Gastroesophageal sphincter (tissue), 4 donors: ENCODE results near the gene SLC35F1. TPM values are rescaled to one million over a fixed set of nuclear protein-coding genes. Genes with fewer than 3 reads are reported as not detected.

Experiments
- ATAC-seq: fragments of 150-250 bp; one replicate; pipeline ENCODE4 v1.9.1; 2016; ENCODE audit warnings: mild to moderate bottlenecking, moderate library complexity
- H3K27ac ChIP-seq, 4 donors: fragments of 200-600 bp; sonication (generic) in 3 of 4; 1 replicate in 3 of 4; 2 replicates in 1 of 4; pipeline ENCODE4 v1.5.1; 2016 to 2019
- H3K27me3 ChIP-seq: fragments of 200-600 bp; sonication (generic); one replicate; pipeline ENCODE4 v1.5.1; 2019
- H3K36me3 ChIP-seq, 2 donors: fragments of 200-600 bp; sonication (generic); one replicate each; pipeline ENCODE4 v1.5.1; 2019; ENCODE audit warnings: control low read depth in 1 of 2
- H3K4me1 ChIP-seq, 3 donors: fragments of 200-600 bp; sonication (generic); 1 replicate in 2 of 3; 2 replicates in 1 of 3; pipeline ENCODE4 v1.5.1; 2016 to 2019; ENCODE audit warnings: control low read depth in 2 of 3
- H3K4me3 ChIP-seq, 2 donors: fragments of 200-600 bp; sonication (generic); one replicate each; pipeline ENCODE4 v1.5.1; 2019; ENCODE audit warnings: mild to moderate bottlenecking in 1 of 2, moderate library complexity in 1 of 2
- H3K9me3 ChIP-seq, 3 donors: fragments of 200-600 bp; sonication (generic); one replicate each; pipeline ENCODE4 v1.5.1; 2017 to 2019; ENCODE audit warnings: control low read depth in 2 of 3
- CTCF ChIP-seq, 4 experiments: fragments of 200-600 bp in 2 of 4; fragments of 450-650 bp in 2 of 4; sonication (generic) in 1 of 4; IDR thresholded peaks; one replicate each; pipeline ENCODE4 v1.5.1; 2017 to 2019; ENCODE audit warnings: antibody characterized with exemption in 4 of 4, mild to moderate bottlenecking in 2 of 4, moderate library complexity in 2 of 4
- EP300 ChIP-seq: sonication (generic); formaldehyde crosslinking; IDR thresholded peaks from one replicate; pipeline ENCODE4 v1.6.1; 2017; ENCODE audit warnings: antibody characterized with exemption, mild to moderate bottlenecking
- POLR2A ChIP-seq, 2 donors: fragments of 450-650 bp; IDR thresholded peaks; one replicate each; pipeline ENCODE4 v1.6.1; 2017; ENCODE audit warnings: antibody characterized with exemption in 2 of 2, mild to moderate bottlenecking in 2 of 2, moderate library complexity in 1 of 2
- POLR2AphosphoS5 ChIP-seq: sonication (generic); formaldehyde crosslinking; IDR thresholded peaks from one replicate; pipeline ENCODE4 v1.6.1; 2017; ENCODE audit warnings: antibody characterized with exemption
- WGBS, 2 donors: methylation state at CpG; one replicate each; pipeline ENCODE4 v1.1.5; 2018; ENCODE audit warnings: low coverage in 1 of 2; 5-methylcytosine and 5-hydroxymethylcytosine counted together
- total RNA-seq, 4 donors: library from RNA; depleted of rRNA; stranded (reverse); fragments of >200 nt; gene quantifications; one replicate each; pipeline ENCODE4 v1.1.0, GENCODE V29; 2016

The SLC35F1 gene
- total RNA-seq, 4 donors from 2014 or later, result 4.3 to 7.4 (median 5.9) TPM

GRCh38 chr6:117927866-117928265 lies 20.8 kb downstream of the SLC35F1 start:
- peaks cover 0 to 10% (median 0%) of the 10 kb centered on the region in 3 donors for H3K9me3 ChIP-seq
- no peak for ATAC-seq
- H3K36me3 ChIP-seq, result no peaks in the 10 kb centered on the region
- no peak overlapping the region for H3K4me3 ChIP-seq
- no peak overlapping the region for H3K27ac ChIP-seq
- no peaks in the 10 kb centered on the region for H3K4me1 ChIP-seq
- 29 to 58% methylated on average over 1 to 3 of the region's 3 CpGs for WGBS, 2 donors
- no peaks in the 10 kb centered on the region for H3K27me3 ChIP-seq
- TF ChIP-seq POLR2AphosphoS5 (no peak), EP300 (no peak), CTCF (IDR thresholded peaks at IDR 0.05) (no peak), POLR2A (IDR thresholded peaks at IDR 0.05) (no peak)

- 80 to 95% methylated on average over 4 of the region's 4 CpGs for WGBS, 2 donors
- no peak for TF ChIP-seq POLR2AphosphoS5
- no peaks in the 10 kb centered on the region for H3K4me1 ChIP-seq
- no peak overlapping the region for H3K27ac ChIP-seq
- H3K27me3 ChIP-seq, result no peaks in the 10 kb centered on the region
- no peak for ATAC-seq
- H3K9me3 ChIP-seq, result peaks cover 0 to 10% (median 0%) of the 10 kb centered on the region in 3 donors
- no peak overlapping the region for H3K4me3 ChIP-seq
- H3K36me3 ChIP-seq, result no peaks in the 10 kb centered on the region
Measured at GRCh38 chr6:117928833-117929232, 21.8 kb downstream of the SLC35F1 start.

GRCh38 chr6:117929501-117929900 lies 22.4 kb downstream of the SLC35F1 start:
- no peaks in the 10 kb centered on the region for H3K27me3 ChIP-seq
- no peaks in the 10 kb centered on the region for H3K4me1 ChIP-seq
- H3K27ac ChIP-seq, result no peak overlapping the region
- no peak for ATAC-seq
- H3K9me3 ChIP-seq, result peaks cover 0 to 10% (median 0%) of the 10 kb centered on the region in 3 donors
- H3K4me3 ChIP-seq, result no peak overlapping the region
- 69 to 85% methylated on average over 1 of the region's 1 CpG for WGBS, 2 donors
- no peaks in the 10 kb centered on the region for H3K36me3 ChIP-seq
- TF ChIP-seq POLR2A (IDR thresholded peaks at IDR 0.05) (no peak), POLR2AphosphoS5 (no peak), CTCF (IDR thresholded peaks at IDR 0.05) (no peak), EP300 (no peak)

- Histone ChIP-seq H3K4me3 (no peak overlapping the region), H3K27me3 (no peaks in the 10 kb centered on the region), H3K27ac (no peak overlapping the region), H3K4me1 (no peaks in the 10 kb centered on the region), H3K36me3 (no peaks in the 10 kb centered on the region), H3K9me3 (peaks cover 0 to 10% (median 0%) of the 10 kb centered on the region in 3 donors)
- 68 to 69% methylated on average over 3 of the region's 3 CpGs for WGBS, 2 donors
- TF ChIP-seq POLR2AphosphoS5, result no peak
- TF ChIP-seq EP300, result no peak
- no peak for TF ChIP-seq POLR2A (IDR thresholded peaks at IDR 0.05)
- TF ChIP-seq CTCF (IDR thresholded peaks at IDR 0.05), result no peak
- no peak for ATAC-seq
Measured at GRCh38 chr6:117930645-117931044, 23.6 kb downstream of the SLC35F1 start.

- Histone ChIP-seq H3K4me3 (no peak overlapping the region), H3K9me3 (peaks cover 0 to 10% (median 0%) of the 10 kb centered on the region in 3 donors), H3K4me1 (no peaks in the 10 kb centered on the region), H3K36me3 (no peaks in the 10 kb centered on the region), H3K27me3 (no peaks in the 10 kb centered on the region), H3K27ac (no peak overlapping the region)
- ATAC-seq, result no peak
- TF ChIP-seq EP300 (no peak), POLR2AphosphoS5 (no peak), CTCF (IDR thresholded peaks at IDR 0.05) (no peak), POLR2A (IDR thresholded peaks at IDR 0.05) (no peak)
- 100% methylated on average over 1 of the region's 3 CpGs for WGBS, 2 donors
Measured at GRCh38 chr6:117932001-117932400, 24.9 kb downstream of the SLC35F1 start.
